ENCODE results near the gene MCOLN3.
A peak's percentile ranks its signal among the peaks of the same experiment; 100 is the strongest.

Gene MCOLN3

GRCh38 chr1:85048296-85049064 is at the start of gene MCOLN3:
TSS of gene MCOLN3 (minus strand) at chr1:85048500. CDS start at chr1:85045360, 3,140 bp downstream.
- DNase-seq (ENCODE audit: low read depth in 2 of 2) = peak; percentile 20 to 25

- DNase-seq (ENCODE audit: low read depth in 2 of 2) = no peak
Observed at GRCh38 chr1:85093644-85094043, 45.3 kb upstream of the MCOLN3 start.

GRCh38 chr1:85091671-85092280 is 43.5 kb upstream of the MCOLN3 start:
- no peak for DNase-seq (ENCODE audit: low read depth in 2 of 2)

- DNase-seq (ENCODE audit: low read depth in 2 of 2) = no peak
Observed at GRCh38 chr1:85090225-85090624, 41.9 kb upstream of the MCOLN3 start.

- DNase-seq (ENCODE audit: low read depth in 2 of 2) = no peak
Observed at GRCh38 chr1:85089203-85089602, 40.9 kb upstream of the MCOLN3 start.

- no peak for DNase-seq (ENCODE audit: low read depth in 2 of 2)
Observed at GRCh38 chr1:85088408-85088784, 40.1 kb upstream of the MCOLN3 start.

- DNase-seq (ENCODE audit: low read depth in 2 of 2) = no peak
Observed at GRCh38 chr1:85087659-85088407, 39.5 kb upstream of the MCOLN3 start.

- no peak for DNase-seq (ENCODE audit: low read depth in 2 of 2)
Observed at GRCh38 chr1:85085417-85085816, 37.1 kb upstream of the MCOLN3 start.

GRCh38 chr1:85078903-85079302 is 30.6 kb upstream of the MCOLN3 start:
- DNase-seq (ENCODE audit: low read depth in 2 of 2) = no peak

- DNase-seq (ENCODE audit: low read depth in 2 of 2) = no peak
Observed at GRCh38 chr1:85074365-85074964, 26.2 kb upstream of the MCOLN3 start.

GRCh38 chr1:85070972-85071492 is 22.7 kb upstream of the MCOLN3 start:
- DNase-seq (ENCODE audit: low read depth in 2 of 2) = no peak

GRCh38 chr1:85068846-85069245 is 20.5 kb upstream of the MCOLN3 start:
- DNase-seq (ENCODE audit: low read depth in 2 of 2) = no peak

- no peak for DNase-seq (ENCODE audit: low read depth in 2 of 2)
Observed at GRCh38 chr1:85065550-85065949, 17.2 kb upstream of the MCOLN3 start.

- DNase-seq (ENCODE audit: low read depth in 2 of 2) = no peak
Observed at GRCh38 chr1:85062425-85063026, 14.2 kb upstream of the MCOLN3 start.

- DNase-seq (ENCODE audit: low read depth in 2 of 2) = peak; percentile 49 to 65
Observed at GRCh38 chr1:85061711-85062424, 13.6 kb upstream of the MCOLN3 start.

- no peak for DNase-seq (ENCODE audit: low read depth in 2 of 2)
Observed at GRCh38 chr1:85060038-85060437, 11.7 kb upstream of the MCOLN3 start.

- DNase-seq (ENCODE audit: low read depth in 2 of 2) = no peak
Observed at GRCh38 chr1:85059563-85059962, 11.3 kb upstream of the MCOLN3 start.

- DNase-seq (ENCODE audit: low read depth in 2 of 2) = no peak
Observed at GRCh38 chr1:85058786-85059185, 10.5 kb upstream of the MCOLN3 start.

GRCh38 chr1:85058311-85058710 is 10.0 kb upstream of the MCOLN3 start:
- no peak for DNase-seq (ENCODE audit: low read depth in 2 of 2)

- DNase-seq (ENCODE audit: low read depth in 2 of 2) = no peak
Observed at GRCh38 chr1:85054664-85055063, 6.4 kb upstream of the MCOLN3 start.

GRCh38 chr1:85049735-85050166 is 1.5 kb upstream of the MCOLN3 start:
- no peak for DNase-seq (ENCODE audit: low read depth in 2 of 2)
